ENCODE data around the gene RNF224.

DNA sequence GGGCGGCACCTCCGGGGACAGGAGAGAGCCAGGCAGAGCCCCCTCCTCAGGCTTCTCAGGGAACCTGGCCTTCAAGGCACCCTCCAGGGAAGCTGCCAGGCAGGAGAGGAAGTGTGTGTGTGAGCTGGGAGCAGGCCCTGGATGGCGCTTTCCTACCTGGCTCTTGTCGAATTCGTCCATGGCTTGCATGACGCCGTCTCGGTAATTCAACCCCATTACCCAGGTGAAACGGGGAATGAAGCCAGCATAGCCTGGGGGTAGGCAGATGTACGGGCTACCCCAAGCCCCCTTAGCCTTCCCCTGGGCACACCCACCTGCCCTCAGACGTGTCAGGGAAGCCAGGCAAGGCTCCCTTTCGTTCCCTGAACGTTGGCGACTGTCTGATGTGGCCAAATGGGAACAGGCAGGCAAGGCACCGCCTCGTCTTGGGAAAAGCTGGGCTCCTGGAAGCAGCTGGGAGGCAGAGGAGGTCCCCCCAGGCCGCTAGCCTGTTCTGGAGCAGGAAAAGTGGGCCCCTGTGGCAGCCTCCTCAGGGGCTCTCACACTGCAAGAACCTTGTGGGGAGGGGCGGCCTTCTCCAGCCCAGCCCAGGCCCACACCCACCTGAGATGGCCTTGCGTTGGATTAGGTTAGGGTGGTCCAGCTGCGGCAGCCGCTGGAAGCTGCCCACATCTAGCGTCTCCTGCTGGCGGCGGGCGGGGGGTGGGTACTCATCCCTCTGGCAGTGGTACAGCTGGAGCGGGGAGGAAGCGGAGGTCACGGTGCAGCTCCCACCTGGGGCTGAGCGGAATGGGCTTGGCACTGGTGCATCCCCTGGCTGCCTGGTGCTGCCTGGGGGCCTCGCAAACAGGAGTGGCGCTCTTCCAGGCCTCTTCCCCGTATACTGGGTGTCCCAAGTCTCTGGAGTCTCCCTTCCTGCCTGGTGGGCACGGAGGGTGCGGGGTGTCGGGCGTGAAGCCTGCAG, 17.5 kb downstream of the RNF224 start:
- TF ChIP-seq, protein P1, sequence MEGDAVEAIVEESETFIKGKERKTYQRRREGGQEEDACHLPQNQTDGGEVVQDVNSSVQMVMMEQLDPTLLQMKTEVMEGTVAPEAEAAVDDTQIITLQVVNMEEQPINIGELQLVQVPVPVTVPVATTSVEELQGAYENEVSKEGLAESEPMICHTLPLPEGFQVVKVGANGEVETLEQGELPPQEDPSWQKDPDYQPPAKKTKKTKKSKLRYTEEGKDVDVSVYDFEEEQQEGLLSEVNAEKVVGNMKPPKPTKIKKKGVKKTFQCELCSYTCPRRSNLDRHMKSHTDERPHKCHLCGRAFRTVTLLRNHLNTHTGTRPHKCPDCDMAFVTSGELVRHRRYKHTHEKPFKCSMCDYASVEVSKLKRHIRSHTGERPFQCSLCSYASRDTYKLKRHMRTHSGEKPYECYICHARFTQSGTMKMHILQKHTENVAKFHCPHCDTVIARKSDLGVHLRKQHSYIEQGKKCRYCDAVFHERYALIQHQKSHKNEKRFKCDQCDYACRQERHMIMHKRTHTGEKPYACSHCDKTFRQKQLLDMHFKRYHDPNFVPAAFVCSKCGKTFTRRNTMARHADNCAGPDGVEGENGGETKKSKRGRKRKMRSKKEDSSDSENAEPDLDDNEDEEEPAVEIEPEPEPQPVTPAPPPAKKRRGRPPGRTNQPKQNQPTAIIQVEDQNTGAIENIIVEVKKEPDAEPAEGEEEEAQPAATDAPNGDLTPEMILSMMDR (IDR thresholded peaks at IDR 0.05): no peak
- TF ChIP-seq TAF1 (IDR thresholded peaks at IDR 0.05; ENCODE audit: borderline replicate concordance, low read depth, low read length): no peak; the same call in 1 of the 2 replicates
- no peak for TF ChIP-seq MXI1 (IDR thresholded peaks at IDR 0.05; ENCODE audit: low read depth, low read length)
- TF ChIP-seq, protein P2, sequence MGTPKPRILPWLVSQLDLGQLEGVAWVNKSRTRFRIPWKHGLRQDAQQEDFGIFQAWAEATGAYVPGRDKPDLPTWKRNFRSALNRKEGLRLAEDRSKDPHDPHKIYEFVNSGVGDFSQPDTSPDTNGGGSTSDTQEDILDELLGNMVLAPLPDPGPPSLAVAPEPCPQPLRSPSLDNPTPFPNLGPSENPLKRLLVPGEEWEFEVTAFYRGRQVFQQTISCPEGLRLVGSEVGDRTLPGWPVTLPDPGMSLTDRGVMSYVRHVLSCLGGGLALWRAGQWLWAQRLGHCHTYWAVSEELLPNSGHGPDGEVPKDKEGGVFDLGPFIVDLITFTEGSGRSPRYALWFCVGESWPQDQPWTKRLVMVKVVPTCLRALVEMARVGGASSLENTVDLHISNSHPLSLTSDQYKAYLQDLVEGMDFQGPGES (IDR thresholded peaks at IDR 0.05; ENCODE audit: low read depth, low read length): no peak
- no peak for TF ChIP-seq MEF2A (IDR thresholded peaks at IDR 0.05; ENCODE audit: borderline replicate concordance, low read depth)
- TF ChIP-seq, protein P3, sequence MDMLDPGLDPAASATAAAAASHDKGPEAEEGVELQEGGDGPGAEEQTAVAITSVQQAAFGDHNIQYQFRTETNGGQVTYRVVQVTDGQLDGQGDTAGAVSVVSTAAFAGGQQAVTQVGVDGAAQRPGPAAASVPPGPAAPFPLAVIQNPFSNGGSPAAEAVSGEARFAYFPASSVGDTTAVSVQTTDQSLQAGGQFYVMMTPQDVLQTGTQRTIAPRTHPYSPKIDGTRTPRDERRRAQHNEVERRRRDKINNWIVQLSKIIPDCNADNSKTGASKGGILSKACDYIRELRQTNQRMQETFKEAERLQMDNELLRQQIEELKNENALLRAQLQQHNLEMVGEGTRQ (IDR thresholded peaks at IDR 0.05; ENCODE audit: borderline replicate concordance, low read depth, low read length): no peak
- TF ChIP-seq GABPA (IDR thresholded peaks at IDR 0.05; ENCODE audit: low read depth): no peak
- no peak for TF ChIP-seq EZH2phosphoT487 (IDR thresholded peaks at IDR 0.05; ENCODE audit: borderline replicate concordance, low read depth)
- no peak for TF ChIP-seq YY1 (IDR thresholded peaks at IDR 0.05; ENCODE audit: low read depth)
- TF ChIP-seq, protein P4, sequence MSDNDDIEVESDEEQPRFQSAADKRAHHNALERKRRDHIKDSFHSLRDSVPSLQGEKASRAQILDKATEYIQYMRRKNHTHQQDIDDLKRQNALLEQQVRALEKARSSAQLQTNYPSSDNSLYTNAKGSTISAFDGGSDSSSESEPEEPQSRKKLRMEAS (IDR thresholded peaks at IDR 0.05; ENCODE audit: low read depth): no peak

Measured in SK-N-SH (cell line).